ENCODE results near the gene LAMTOR5.

LAMTOR5 gene

GRCh38 chr1:110385369-110385768 is 22.1 kb downstream of the LAMTOR5 start:
- DNase-seq: no peak

- no peak for DNase-seq
These were observed 22.7 kb downstream of the LAMTOR5 start for GRCh38 chr1:110384581-110385321.

- no peak for DNase-seq
These were observed 24.1 kb downstream of the LAMTOR5 start for GRCh38 chr1:110383251-110383990.

- no peak for DNase-seq
These were observed 26.7 kb downstream of the LAMTOR5 start for GRCh38 chr1:110380672-110381283.

DNA sequence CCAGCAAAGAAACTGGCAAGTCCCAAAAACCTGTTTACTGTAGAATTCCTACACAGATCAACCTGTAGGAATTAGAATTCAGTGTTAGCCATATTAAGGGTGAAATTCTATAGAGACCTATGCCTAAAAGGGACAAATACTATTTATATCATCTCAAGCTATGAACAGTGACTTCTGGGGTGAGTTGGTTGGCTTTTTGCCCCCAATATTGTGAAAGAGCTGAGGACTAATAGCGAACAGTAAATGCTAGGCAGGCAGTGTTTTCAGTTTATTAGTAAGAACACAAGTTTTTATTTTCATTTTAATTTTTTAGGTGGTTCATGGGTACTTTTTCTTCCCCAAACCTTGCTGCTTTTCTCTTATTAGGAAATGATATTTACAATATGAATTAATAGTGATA is 32.0 kb downstream of the LAMTOR5 start:
- no peak for DNase-seq

DNA sequence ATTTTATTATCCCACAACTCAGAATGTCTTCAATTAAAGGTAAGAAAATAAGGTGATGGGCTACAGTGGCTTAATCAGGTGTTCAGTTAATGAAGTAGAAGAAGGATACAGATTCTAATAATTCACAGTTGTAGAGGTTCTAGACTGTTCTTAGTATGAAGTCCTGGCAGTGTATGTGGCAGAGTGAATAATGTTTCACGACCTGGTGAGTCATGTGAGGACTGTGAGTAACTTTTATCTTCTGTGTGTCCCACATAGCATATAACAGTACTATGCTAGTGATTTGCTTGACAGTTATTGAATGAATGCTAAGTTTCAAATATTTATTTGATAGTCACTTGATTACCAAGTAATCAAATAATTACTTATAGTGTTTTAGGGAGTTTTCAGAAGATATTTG is 36.7 kb downstream of the LAMTOR5 start:
- DNase-seq: no peak

- no peak for DNase-seq
These were observed 43.3 kb downstream of the LAMTOR5 start for GRCh38 chr1:110364221-110364620.

- no peak for DNase-seq
These were observed 45.6 kb downstream of the LAMTOR5 start for GRCh38 chr1:110361856-110362255.

GRCh38 chr1:110360431-110360830 is 47.1 kb downstream of the LAMTOR5 start:
- no peak for DNase-seq

- DNase-seq: no peak
These were observed 51.1 kb downstream of the LAMTOR5 start for GRCh38 chr1:110356379-110356778.

DNA sequence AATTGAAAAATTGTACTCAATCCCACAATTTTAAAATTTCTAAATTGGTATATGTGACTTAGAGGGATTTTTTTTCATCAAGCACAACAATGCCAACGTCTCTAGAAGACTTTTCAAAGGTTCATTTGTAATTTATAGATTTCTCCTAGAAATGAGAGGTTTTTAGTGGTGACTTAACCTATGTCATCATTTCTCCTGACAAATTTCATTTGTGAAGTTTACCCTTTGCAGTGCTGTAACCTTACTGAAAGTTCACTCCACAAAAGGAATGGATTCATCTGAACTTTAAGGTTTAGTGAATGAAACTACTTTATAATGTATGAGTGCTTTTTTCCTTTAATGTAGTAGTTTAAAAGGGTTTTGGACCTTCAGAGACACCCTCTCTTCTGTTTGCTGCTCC is 52.2 kb downstream of the LAMTOR5 start:
- no peak for DNase-seq
